AML-193 (cell line): ENCODE measurements around the gene CNGA2.

ENCODE experiments used
- DNase-seq, 2 experiments: peaks; one replicate each; lab custom pipeline; 2025; lab: John Stamatoyannopoulos, UW

Gene CNGA2

GRCh38 chrX:151753313-151754046 is 18.9 kb downstream of the CNGA2 start:
- DNase-seq: no peak

- no peak for DNase-seq
These were observed 19.5 kb downstream of the CNGA2 start for GRCh38 chrX:151754047-151754429.

- DNase-seq: no peak
These were observed 20.2 kb downstream of the CNGA2 start for GRCh38 chrX:151754641-151755215.

GRCh38 chrX:151759041-151759708 is 24.6 kb downstream of the CNGA2 start:
- DNase-seq: no peak

GRCh38 chrX:151762802-151763201 is 28.3 kb downstream of the CNGA2 start:
- no peak for DNase-seq

- DNase-seq: no peak
These were observed 29.2 kb downstream of the CNGA2 start for GRCh38 chrX:151763711-151764110.

- no peak for DNase-seq
These were observed 30.5 kb downstream of the CNGA2 start for GRCh38 chrX:151765026-151765425.

- DNase-seq: no peak
These were observed 37.2 kb downstream of the CNGA2 start for GRCh38 chrX:151771726-151772125.

GRCh38 chrX:151773434-151773833 is 38.9 kb downstream of the CNGA2 start:
- DNase-seq: no peak

GRCh38 chrX:151774421-151774820 is 39.9 kb downstream of the CNGA2 start:
- DNase-seq: no peak

GRCh38 chrX:151776181-151776731 is 41.7 kb downstream of the CNGA2 start:
- DNase-seq: no peak

- no peak for DNase-seq
These were observed 42.4 kb downstream of the CNGA2 start for GRCh38 chrX:151776936-151777335.

GRCh38 chrX:151779258-151779657 is 44.7 kb downstream of the CNGA2 start:
- DNase-seq: no peak

- no peak for DNase-seq
These were observed 46.1 kb downstream of the CNGA2 start for GRCh38 chrX:151780621-151781020.

GRCh38 chrX:151789179-151789800 is 54.7 kb downstream of the CNGA2 start:
- no peak for DNase-seq

GRCh38 chrX:151790481-151791160 is 56.1 kb downstream of the CNGA2 start:
- no peak for DNase-seq

GRCh38 chrX:151791961-151792360 is 57.4 kb downstream of the CNGA2 start:
- DNase-seq: no peak

GRCh38 chrX:151792505-151792904 is 58.0 kb downstream of the CNGA2 start:
- no peak for DNase-seq

- no peak for DNase-seq
These were observed 59.3 kb downstream of the CNGA2 start for GRCh38 chrX:151793886-151794285.
